HG02943 (cell line): ENCODE results near the gene ZNF277.
A peak's percentile ranks its signal among the peaks of the same experiment; 100 is the strongest.

Source experiments
- ATAC-seq: cut with Tn5 transposase; IDR thresholded peaks from one replicate; pipeline ENCODE4 v1.9.1; 2021; ENCODE audit warnings: mild to moderate bottlenecking, low read depth, moderate library complexity; ENCODE audit not compliant: unreplicated experiment

Gene ZNF277

GRCh38 chr7:112206238-112206990, at the start of gene ZNF277, which contains the start of gene DOCK4:
ZNF277 (plus strand) TSS chr7:112206695; CDS start chr7:112206717, 22 bp downstream.
DOCK4 (minus strand) TSS chr7:112206399; CDS start chr7:112206138, 261 bp downstream.
- peak; percentile 98 for ATAC-seq

- ATAC-seq, result no peak
Measured at GRCh38 chr7:112157072-112157471, 49.4 kb upstream of the ZNF277 start.

- no peak for ATAC-seq
Measured at GRCh38 chr7:112159351-112159750, 47.1 kb upstream of the ZNF277 start.

GRCh38 chr7:112160130-112160770, 46.2 kb upstream of the ZNF277 start:
- ATAC-seq, result no peak

GRCh38 chr7:112160771-112161150, 45.7 kb upstream of the ZNF277 start:
- ATAC-seq, result no peak

GRCh38 chr7:112161253-112162141, 45.0 kb upstream of the ZNF277 start:
- no peak for ATAC-seq

- ATAC-seq, result no peak
Measured at GRCh38 chr7:112162142-112162766, 44.2 kb upstream of the ZNF277 start.

- ATAC-seq, result no peak
Measured at GRCh38 chr7:112162784-112163506, 43.5 kb upstream of the ZNF277 start.

GRCh38 chr7:112167147-112167546, 39.3 kb upstream of the ZNF277 start:
- no peak for ATAC-seq

- no peak for ATAC-seq
Measured at GRCh38 chr7:112168915-112169314, 37.6 kb upstream of the ZNF277 start.

- no peak for ATAC-seq
Measured at GRCh38 chr7:112171673-112172072, 34.8 kb upstream of the ZNF277 start.

GRCh38 chr7:112172870-112173567, 33.5 kb upstream of the ZNF277 start:
- no peak for ATAC-seq

- no peak for ATAC-seq
Measured at GRCh38 chr7:112173568-112173905, 33.0 kb upstream of the ZNF277 start.

GRCh38 chr7:112174192-112174591, 32.3 kb upstream of the ZNF277 start:
- ATAC-seq, result no peak

GRCh38 chr7:112176241-112176640, 30.3 kb upstream of the ZNF277 start:
- no peak for ATAC-seq

- ATAC-seq, result no peak
Measured at GRCh38 chr7:112176693-112177415, 29.6 kb upstream of the ZNF277 start.

GRCh38 chr7:112180223-112180622, 26.3 kb upstream of the ZNF277 start:
- no peak for ATAC-seq

- ATAC-seq, result no peak
Measured at GRCh38 chr7:112182749-112183148, 23.7 kb upstream of the ZNF277 start.

GRCh38 chr7:112183266-112183665, 23.2 kb upstream of the ZNF277 start:
- ATAC-seq, result no peak
